Activated naive CD8-positive, alpha-beta T cell (primary cell): ENCODE data around the gene EIF4G1.

Experiments
- H3K27ac Mint-ChIP-seq: one replicate; pipeline ENCODE4 v1.8.0; 2021; ENCODE audit warnings: mixed read lengths
- H3K27me3 Mint-ChIP-seq: one replicate; pipeline ENCODE4 v1.8.0; 2021; ENCODE audit warnings: mixed read lengths
- H3K36me3 Mint-ChIP-seq: one replicate; pipeline ENCODE4 v1.8.0; 2021; ENCODE audit warnings: mixed read lengths
- H3K4me1 Mint-ChIP-seq: one replicate; pipeline ENCODE4 v1.8.0; 2021; ENCODE audit warnings: low read depth, mixed read lengths
- H3K4me3 Mint-ChIP-seq: one replicate; pipeline ENCODE4 v1.8.0; 2021; ENCODE audit warnings: mild to moderate bottlenecking, mixed read lengths
- H3K9me3 Mint-ChIP-seq: one replicate; pipeline ENCODE4 v1.8.0; 2021; ENCODE audit warnings: low read depth, mixed read lengths

EIF4G1 gene

GRCh38 chr3:184295771-184296170, 18.6 kb upstream of the EIF4G1 start:
- Mint-ChIP-seq H3K9me3 (no peaks in the 10 kb centered on the region), H3K4me3 (no peak overlapping the region), H3K36me3 (no peaks in the 10 kb centered on the region), H3K4me1 (peaks cover 18% of the 10 kb centered on the region), H3K27ac (no peak overlapping the region), H3K27me3 (no peaks in the 10 kb centered on the region)

GRCh38 chr3:184296616-184297015, 17.8 kb upstream of the EIF4G1 start:
- no peaks in the 10 kb centered on the region for H3K27me3 Mint-ChIP-seq
- H3K4me3 Mint-ChIP-seq: no peak overlapping the region
- peaks cover 20% of the 10 kb centered on the region for H3K4me1 Mint-ChIP-seq
- H3K9me3 Mint-ChIP-seq: no peaks in the 10 kb centered on the region
- no peak overlapping the region for H3K27ac Mint-ChIP-seq
- no peaks in the 10 kb centered on the region for H3K36me3 Mint-ChIP-seq

GRCh38 chr3:184298759-184299487, 15.5 kb upstream of the EIF4G1 start, which contains the start of gene PSMD2:
PSMD2 (plus strand) TSS chr3:184299241; CDS start chr3:184299267, 26 bp downstream.
- Mint-ChIP-seq H3K27ac (peak within 1 kb of the TSS; percentile 91), H3K9me3 (no peaks in the 10 kb centered on the region), H3K36me3 (no peaks in the 10 kb centered on the region), H3K27me3 (no peaks in the 10 kb centered on the region), H3K4me3 (peak within 1 kb of the TSS; percentile 95), H3K4me1 (peaks cover 25% of the 10 kb centered on the region)

- H3K36me3 Mint-ChIP-seq: no peaks in the 10 kb centered on the region
- peak overlapping the region; percentile 91 for H3K27ac Mint-ChIP-seq
- peaks cover 25% of the 10 kb centered on the region for H3K4me1 Mint-ChIP-seq
- no peaks in the 10 kb centered on the region for H3K27me3 Mint-ChIP-seq
- no peaks in the 10 kb centered on the region for H3K9me3 Mint-ChIP-seq
- H3K4me3 Mint-ChIP-seq: peak overlapping the region; percentile 95
Measured at GRCh38 chr3:184299488-184300377, 14.7 kb upstream of the EIF4G1 start.

- Mint-ChIP-seq H3K4me3 (peak overlapping the region; percentile 95), H3K27me3 (no peaks in the 10 kb centered on the region), H3K27ac (no peak overlapping the region), H3K36me3 (no peaks in the 10 kb centered on the region), H3K9me3 (no peaks in the 10 kb centered on the region), H3K4me1 (peaks cover 25% of the 10 kb centered on the region)
Measured at GRCh38 chr3:184300378-184300720, 14.1 kb upstream of the EIF4G1 start.

- no peaks in the 10 kb centered on the region for H3K27me3 Mint-ChIP-seq
- peaks cover 13% of the 10 kb centered on the region for H3K36me3 Mint-ChIP-seq
- peaks cover 16% of the 10 kb centered on the region for H3K4me1 Mint-ChIP-seq
- no peaks in the 10 kb centered on the region for H3K9me3 Mint-ChIP-seq
- no peak overlapping the region for H3K4me3 Mint-ChIP-seq
- H3K27ac Mint-ChIP-seq: no peak overlapping the region
Measured at GRCh38 chr3:184305577-184305976, 8.8 kb upstream of the EIF4G1 start.

- peaks cover 13% of the 10 kb centered on the region for H3K4me1 Mint-ChIP-seq
- no peak overlapping the region for H3K27ac Mint-ChIP-seq
- peaks cover 13% of the 10 kb centered on the region for H3K36me3 Mint-ChIP-seq
- H3K9me3 Mint-ChIP-seq: no peaks in the 10 kb centered on the region
- H3K4me3 Mint-ChIP-seq: no peak overlapping the region
- H3K27me3 Mint-ChIP-seq: no peaks in the 10 kb centered on the region
Measured at GRCh38 chr3:184306341-184306972, 7.9 kb upstream of the EIF4G1 start.

GRCh38 chr3:184307915-184308314, 6.5 kb upstream of the EIF4G1 start:
- peaks cover 7% of the 10 kb centered on the region for H3K4me1 Mint-ChIP-seq
- no peaks in the 10 kb centered on the region for H3K27me3 Mint-ChIP-seq
- no peak overlapping the region for H3K4me3 Mint-ChIP-seq
- peaks cover 13% of the 10 kb centered on the region for H3K36me3 Mint-ChIP-seq
- H3K9me3 Mint-ChIP-seq: no peaks in the 10 kb centered on the region
- no peak overlapping the region for H3K27ac Mint-ChIP-seq

GRCh38 chr3:184308744-184309143, 5.7 kb upstream of the EIF4G1 start:
- no peaks in the 10 kb centered on the region for H3K27me3 Mint-ChIP-seq

GRCh38 chr3:184311633-184312032, 2.8 kb upstream of the EIF4G1 start:
- Mint-ChIP-seq H3K4me3 (no peak overlapping the region), H3K36me3 (peaks cover 13% of the 10 kb centered on the region), H3K4me1 (peaks cover 11% of the 10 kb centered on the region), H3K27ac (no peak overlapping the region), H3K27me3 (no peaks in the 10 kb centered on the region), H3K9me3 (no peaks in the 10 kb centered on the region)

More at GRCh38 chr3:184308744-184309143, 5.7 kb upstream of the EIF4G1 start:
- Mint-ChIP-seq H3K4me3 (no peak overlapping the region), H3K36me3 (peaks cover 13% of the 10 kb centered on the region), H3K4me1 (peaks cover 7% of the 10 kb centered on the region), H3K27ac (peak overlapping the region; percentile 52), H3K9me3 (no peaks in the 10 kb centered on the region)

- H3K4me1 Mint-ChIP-seq: peaks cover 30% of the 10 kb centered on the region
- no peaks in the 10 kb centered on the region for H3K9me3 Mint-ChIP-seq
- H3K27me3 Mint-ChIP-seq: no peaks in the 10 kb centered on the region
- peak overlapping the region; percentile 90 for H3K27ac Mint-ChIP-seq
- H3K36me3 Mint-ChIP-seq: peaks cover 12% of the 10 kb centered on the region
- H3K4me3 Mint-ChIP-seq: peak overlapping the region; percentile 88
Measured at GRCh38 chr3:184314700-184315542, 515 bp downstream of the EIF4G1 start.

- Mint-ChIP-seq H3K4me1 (peaks cover 30% of the 10 kb centered on the region), H3K4me3 (peak overlapping the region; percentile 88), H3K27me3 (no peaks in the 10 kb centered on the region), H3K9me3 (no peaks in the 10 kb centered on the region), H3K27ac (peak overlapping the region; percentile 90), H3K36me3 (peaks cover 12% of the 10 kb centered on the region)
Measured at GRCh38 chr3:184315543-184315867, 1.1 kb downstream of the EIF4G1 start.

- peaks cover 12% of the 10 kb centered on the region for H3K36me3 Mint-ChIP-seq
- peak overlapping the region; percentile 90 for H3K27ac Mint-ChIP-seq
- peak overlapping the region; percentile 88 for H3K4me3 Mint-ChIP-seq
- H3K9me3 Mint-ChIP-seq: no peaks in the 10 kb centered on the region
- H3K27me3 Mint-ChIP-seq: no peaks in the 10 kb centered on the region
- H3K4me1 Mint-ChIP-seq: peaks cover 30% of the 10 kb centered on the region
Measured at GRCh38 chr3:184315871-184316661, 1.7 kb downstream of the EIF4G1 start.

GRCh38 chr3:184316792-184317191, 2.4 kb downstream of the EIF4G1 start:
- no peaks in the 10 kb centered on the region for H3K9me3 Mint-ChIP-seq
- no peaks in the 10 kb centered on the region for H3K27me3 Mint-ChIP-seq
- H3K36me3 Mint-ChIP-seq: peaks cover 12% of the 10 kb centered on the region
- peak overlapping the region; percentile 88 for H3K4me3 Mint-ChIP-seq
- H3K4me1 Mint-ChIP-seq: peaks cover 30% of the 10 kb centered on the region
- peak overlapping the region; percentile 90 for H3K27ac Mint-ChIP-seq
